H1 (cell line): ENCODE data around the gene ZNF385D.

Experiments used
- BRCA1 ChIP-seq: IDR thresholded peaks from 2 replicates; pipeline ENCODE4 v1.6.1; 2012; ENCODE audit warnings: low read depth, low read length, improper control_type of control experiment
- CHD7 ChIP-seq: fragments of 300-600 bp; sonication (generic); IDR thresholded peaks from 2 replicates; pipeline ENCODE4 v1.7.1; 2012; ENCODE audit warnings: low read length, moderate library complexity, mild to moderate bottlenecking, inconsistent platforms; ENCODE audit not compliant: insufficient replicate concordance
- CTCF ChIP-seq, 3 experiments: IDR thresholded peaks; 1 replicate in 2 of 3; 2 replicates in 1 of 3; pipeline versions ENCODE4 v1.5.1 to v1.6.1; 2011; ENCODE audit warnings: low read length in 3 of 3, mild to moderate bottlenecking in 3 of 3, inconsistent platforms in 2 of 3, low read depth in 1 of 3, moderate library complexity in 1 of 3; ENCODE audit not compliant: insufficient read depth in 1 of 3; ENCODE audit errors: control extremely low read depth in 1 of 3
- E2F6 ChIP-seq: IDR thresholded peaks from 2 replicates; pipeline ENCODE4 v1.6.1; 2012; ENCODE audit warnings: inconsistent platforms
- EP300 ChIP-seq, 2 experiments: IDR thresholded peaks; 1 replicate in 1 of 2; 2 replicates in 1 of 2; pipeline ENCODE4 v1.6.1; 2011 to 2012; ENCODE audit warnings: low read depth in 2 of 2, low read length in 2 of 2, mild to moderate bottlenecking in 2 of 2, borderline replicate concordance in 1 of 2, inconsistent platforms in 1 of 2, moderate library complexity in 1 of 2
- EZH2 ChIP-seq: fragments of 200-600 bp; sonication (generic); IDR thresholded peaks from 2 replicates; pipeline ENCODE4 v1.7.1; 2012; ENCODE audit warnings: low read depth, mild to moderate bottlenecking, moderate library complexity, low read length, inconsistent platforms; ENCODE audit not compliant: severe bottlenecking
- KDM1A ChIP-seq: fragments of 200-600, 300-600 bp; sonication (generic); IDR thresholded peaks from 2 replicates; pipeline ENCODE4 v1.7.1; 2016; ENCODE audit warnings: mild to moderate bottlenecking, low read length, borderline replicate concordance
- POLR2A ChIP-seq, 2 experiments: IDR thresholded peaks; 1 replicate in 1 of 2; 2 replicates in 1 of 2; pipeline ENCODE4 v1.6.1; 2011; ENCODE audit warnings: low read depth in 2 of 2, low read length in 2 of 2, mild to moderate bottlenecking in 2 of 2; ENCODE audit errors: control extremely low read depth in 1 of 2
- POLR2AphosphoS5 ChIP-seq: IDR thresholded peaks from 2 replicates; pipeline ENCODE4 v1.6.1; 2011; ENCODE audit warnings: low read depth, low read length
- RAD21 ChIP-seq, 2 experiments: IDR thresholded peaks in 1 of 2; conservative IDR thresholded peaks in 1 of 2; 2 replicates each; pipeline ENCODE4 v1.6.1; 2011; ENCODE audit warnings: low read depth in 2 of 2, low read length in 2 of 2, improper control_type of control experiment in 1 of 2, inconsistent platforms in 1 of 2, mild to moderate bottlenecking in 1 of 2, moderate library complexity in 1 of 2
- SAP30 ChIP-seq: fragments of 300-600 bp; sonication (generic); IDR thresholded peaks from 2 replicates; pipeline ENCODE4 v1.7.1; 2012; ENCODE audit warnings: low read length, moderate library complexity, mild to moderate bottlenecking, inconsistent platforms; ENCODE audit not compliant: insufficient read depth, insufficient replicate concordance
- SP1 ChIP-seq: IDR thresholded peaks from 2 replicates; pipeline ENCODE4 v1.6.1; 2011; ENCODE audit warnings: low read depth, low read length
- SRF ChIP-seq: IDR thresholded peaks from 2 replicates; pipeline ENCODE4 v1.6.1; 2011; ENCODE audit warnings: mild to moderate bottlenecking, low read depth, low read length, moderate library complexity
- ZNF274 ChIP-seq: IDR thresholded peaks from 2 replicates; pipeline ENCODE4 v1.7.0; 2012; ENCODE audit warnings: low read length, borderline replicate concordance; ENCODE audit errors: extremely low read depth

GRCh38 chr3:21484057-21484827 lies 266.8 kb downstream of the ZNF385D start:
- TF ChIP-seq EP300 (IDR thresholded peaks at IDR 0.05; ENCODE audit: borderline replicate concordance in 1 of 2, low read depth in 2 of 2, low read length in 2 of 2) = no peak
- TF ChIP-seq RAD21 (IDR thresholded peaks at IDR 0.05 in 1 of 2, conservative IDR thresholded peaks at IDR 0.05 in 1 of 2; ENCODE audit: low read depth in 2 of 2, low read length in 2 of 2) = peak; percentile 82 to 84
- no peak for TF ChIP-seq SAP30
- no peak for TF ChIP-seq EZH2
- TF ChIP-seq SP1 = no peak
- no peak for TF ChIP-seq E2F6
- TF ChIP-seq CTCF (IDR thresholded peaks at IDR 0.05; ENCODE audit: control extremely low read depth in 1 of 3, insufficient read depth in 1 of 3, low read depth in 1 of 3, low read length in 3 of 3) = peak; percentile 21 to 80 (median 67)
- no peak for TF ChIP-seq POLR2A (IDR thresholded peaks at IDR 0.05; ENCODE audit: control extremely low read depth in 1 of 2, low read depth in 2 of 2, low read length in 2 of 2)
- TF ChIP-seq ZNF274 = no peak
- TF ChIP-seq SRF = no peak
- no peak for TF ChIP-seq BRCA1
- no peak for TF ChIP-seq POLR2AphosphoS5
- no peak for TF ChIP-seq CHD7
- no peak for TF ChIP-seq KDM1A
